Naive B cell (primary cell): Measurements from ENCODE around the gene SLC2A4RG. TPM values are rescaled to one million over a fixed set of nuclear protein-coding genes. Genes with fewer than 3 reads are reported as not detected.
A peak's percentile ranks its signal among the peaks of the same experiment; 100 is the strongest.
"Not testable (repeated sequence)": the region's sequence is repeated elsewhere in the genome, so short reads cannot be mapped to it uniquely, and the experiment has no call there.

Source experiments
- ATAC-seq, 2 donors: fragments of 150-1000 bp; cut with Tn5 transposase; 2 replicates each; pipeline ENCODE4 v1.10.0; 2021; ENCODE audit warnings: low read depth in 2 of 2, mild to moderate bottlenecking in 2 of 2, moderate library complexity in 2 of 2
- DNase-seq: peaks from one replicate; pipeline ENCODE4 v3.0.0; 2022
- H3K27ac Mint-ChIP-seq, 6 donors: one replicate each; pipeline ENCODE4 v1.8.0; 2020 to 2022; ENCODE audit warnings: mild to moderate bottlenecking in 6 of 6, mixed read lengths in 6 of 6, moderate library complexity in 5 of 6, inconsistent platforms in 2 of 6
- H3K27me3 Mint-ChIP-seq, 3 donors: one replicate each; pipeline ENCODE4 v1.8.0; 2021 to 2022; ENCODE audit warnings: mixed read lengths in 3 of 3, mild to moderate bottlenecking in 1 of 3
- H3K36me3 Mint-ChIP-seq, 2 donors: one replicate each; pipeline ENCODE4 v1.8.0; 2020 to 2022; ENCODE audit warnings: mixed read lengths in 2 of 2, inconsistent platforms in 1 of 2, mild to moderate bottlenecking in 1 of 2
- H3K4me1 Mint-ChIP-seq, 3 donors: one replicate each; pipeline ENCODE4 v1.8.0; 2020 to 2022; ENCODE audit warnings: mixed read lengths in 3 of 3, inconsistent platforms in 1 of 3, mild to moderate bottlenecking in 1 of 3, moderate library complexity in 1 of 3
- H3K4me3 Mint-ChIP-seq, 8 donors: one replicate each; pipeline ENCODE4 v1.8.0; 2020 to 2022; ENCODE audit warnings: mild to moderate bottlenecking in 8 of 8, mixed read lengths in 8 of 8, moderate library complexity in 8 of 8, inconsistent platforms in 2 of 8
- H3K9me3 Mint-ChIP-seq, 7 donors: one replicate each; pipeline ENCODE4 v1.8.0; 2020 to 2022; ENCODE audit warnings: mixed read lengths in 7 of 7, mild to moderate bottlenecking in 5 of 7, inconsistent platforms in 2 of 7, moderate library complexity in 1 of 7
- polyA plus RNA-seq, 6 donors: library from polyadenylated mRNA; unstranded; fragments of 300-500 nt; fragmentation: Illumina TruSeq; gene quantifications; one replicate each; pipeline ENCODE4 v1.2.3, GENCODE V29; 2021; ENCODE audit warnings: low read depth in 6 of 6

SLC2A4RG gene
- polyA plus RNA-seq, 6 donors from 2014 or later, result 0.36 to 1.4 (median 1.3) TPM; not detected in 1

- ATAC-seq (no peak), DNase-seq (no peak)
- Mint-ChIP-seq H3K4me1 (peaks cover 17 to 52% (median 51%) of the 10 kb centered on the region in 3 donors), H3K36me3 (peaks cover 16 to 28% of the 10 kb centered on the region in 2 donors), H3K27ac (peak overlapping the region in 1 of 6 donors; percentile 70), H3K27me3 (no peaks in the 10 kb centered on the region), H3K4me3 (peak overlapping the region in 1 of 8 donors; percentile 44), H3K9me3 (peaks cover 0 to 18% (median 7%) of the 10 kb centered on the region in 7 donors)
These were observed 27.4 kb upstream of the SLC2A4RG start for GRCh38 chr20:63712191-63712590.

- peaks cover 5 to 23% (median 12%) of the 10 kb centered on the region in 7 donors for H3K9me3 Mint-ChIP-seq
- H3K27me3 Mint-ChIP-seq, result no peaks in the 10 kb centered on the region
- H3K4me3 Mint-ChIP-seq, result peak overlapping the region in 1 of 8 donors; percentile 51
- DNase-seq, result no peak
- H3K36me3 Mint-ChIP-seq, result peaks cover 25 to 36% of the 10 kb centered on the region in 2 donors
- ATAC-seq, result no peak
- peaks cover 12 to 45% (median 41%) of the 10 kb centered on the region in 3 donors for H3K4me1 Mint-ChIP-seq
- H3K27ac Mint-ChIP-seq, result no peak overlapping the region
These were observed 24.7 kb upstream of the SLC2A4RG start for GRCh38 chr20:63714858-63715257.

GRCh38 chr20:63718996-63719395 lies 20.6 kb upstream of the SLC2A4RG start:
- peaks cover 5 to 24% (median 11%) of the 10 kb centered on the region in 7 donors for H3K9me3 Mint-ChIP-seq
- H3K4me1 Mint-ChIP-seq, result peaks cover 4 to 29% (median 22%) of the 10 kb centered on the region in 3 donors
- H3K27me3 Mint-ChIP-seq, result no peaks in the 10 kb centered on the region
- peaks cover 27 to 31% of the 10 kb centered on the region in 2 donors for H3K36me3 Mint-ChIP-seq
- no peak overlapping the region for H3K27ac Mint-ChIP-seq
- no peak for DNase-seq
- ATAC-seq, result no peak
- H3K4me3 Mint-ChIP-seq, result no peak overlapping the region

GRCh38 chr20:63722967-63723622 lies 16.5 kb upstream of the SLC2A4RG start:
- ATAC-seq, H3K27me3 Mint-ChIP-seq, H3K27ac Mint-ChIP-seq, H3K4me3 Mint-ChIP-seq, DNase-seq: not testable (repeated sequence)
- Mint-ChIP-seq H3K36me3 (peaks cover 19 to 26% of the 10 kb centered on the region in 2 donors), H3K9me3 (peaks cover 6 to 26% (median 13%) of the 10 kb centered on the region in 7 donors), H3K4me1 (peaks cover 7 to 22% (median 11%) of the 10 kb centered on the region in 3 donors)

- Mint-ChIP-seq H3K4me3 (peak overlapping the region in 1 of 8 donors; percentile 58), H3K9me3 (peaks cover 3 to 14% (median 4%) of the 10 kb centered on the region in 7 donors), H3K36me3 (peaks cover 4 to 13% of the 10 kb centered on the region in 2 donors), H3K4me1 (peaks cover 25 to 34% (median 29%) of the 10 kb centered on the region in 3 donors), H3K27ac (peak overlapping the region in 1 of 6 donors; percentile 49)
- not testable (repeated sequence) for ATAC-seq, DNase-seq, H3K27me3 Mint-ChIP-seq
These were observed 9.3 kb upstream of the SLC2A4RG start for GRCh38 chr20:63730189-63730733.

- peaks cover 0 to 7% of the 10 kb centered on the region in 2 donors for H3K36me3 Mint-ChIP-seq
- ATAC-seq (no peak), DNase-seq (no peak)
- no peak overlapping the region for H3K4me3 Mint-ChIP-seq
- H3K9me3 Mint-ChIP-seq, result peaks cover 0 to 5% (median 0%) of the 10 kb centered on the region in 7 donors
- no peaks in the 10 kb centered on the region for H3K27me3 Mint-ChIP-seq
- no peak overlapping the region for H3K27ac Mint-ChIP-seq
- peaks cover 33 to 40% (median 37%) of the 10 kb centered on the region in 3 donors for H3K4me1 Mint-ChIP-seq
These were observed 8.2 kb upstream of the SLC2A4RG start for GRCh38 chr20:63731410-63731809.

- Mint-ChIP-seq H3K27ac (no peak overlapping the region), H3K27me3 (no peaks in the 10 kb centered on the region), H3K4me1 (peaks cover 31 to 46% (median 40%) of the 10 kb centered on the region in 3 donors), H3K36me3 (peaks cover 0 to 7% of the 10 kb centered on the region in 2 donors), H3K9me3 (peaks cover 0 to 2% (median 0%) of the 10 kb centered on the region in 7 donors), H3K4me3 (no peak overlapping the region)
- ATAC-seq (no peak), DNase-seq (no peak)
These were observed 7.2 kb upstream of the SLC2A4RG start for GRCh38 chr20:63732118-63733095.

GRCh38 chr20:63733117-63733516 lies 6.5 kb upstream of the SLC2A4RG start:
- Mint-ChIP-seq H3K36me3 (peaks cover 0 to 7% of the 10 kb centered on the region in 2 donors), H3K27ac (no peak overlapping the region), H3K4me1 (peaks cover 31 to 46% (median 34%) of the 10 kb centered on the region in 3 donors), H3K4me3 (no peak overlapping the region), H3K27me3 (no peaks in the 10 kb centered on the region), H3K9me3 (no peaks in the 10 kb centered on the region)
- DNase-seq (no peak), ATAC-seq (no peak)

- Mint-ChIP-seq H3K4me1 (peaks cover 25 to 46% (median 29%) of the 10 kb centered on the region in 3 donors), H3K27me3 (no peaks in the 10 kb centered on the region), H3K27ac (peak overlapping the region in 2 of 6 donors; percentile 33 to 88), H3K9me3 (no peaks in the 10 kb centered on the region), H3K4me3 (peak overlapping the region in 4 of 8 donors; percentile 27 to 73 (median 52)), H3K36me3 (peaks cover 0 to 7% of the 10 kb centered on the region in 2 donors)
- ATAC-seq, result no peak
- no peak for DNase-seq
These were observed 5.9 kb upstream of the SLC2A4RG start for GRCh38 chr20:63733579-63734081.

GRCh38 chr20:63734111-63734945 lies 5.2 kb upstream of the SLC2A4RG start:
- Mint-ChIP-seq H3K4me3 (peak overlapping the region in 4 of 8 donors; percentile 27 to 73 (median 52)), H3K4me1 (peaks cover 22 to 41% (median 22%) of the 10 kb centered on the region in 3 donors), H3K27me3 (no peaks in the 10 kb centered on the region), H3K9me3 (no peaks in the 10 kb centered on the region), H3K27ac (peak overlapping the region in 2 of 6 donors; percentile 88), H3K36me3 (peaks cover 0 to 7% of the 10 kb centered on the region in 2 donors)
- DNase-seq (no peak), ATAC-seq (no peak)

- ATAC-seq (no peak), DNase-seq (no peak)
- Mint-ChIP-seq H3K36me3 (peaks cover 0 to 7% of the 10 kb centered on the region in 2 donors), H3K27ac (peak overlapping the region in 2 of 6 donors; percentile 47 to 79), H3K4me3 (peak overlapping the region in 6 of 8 donors; percentile 35 to 86 (median 70)), H3K9me3 (no peaks in the 10 kb centered on the region), H3K4me1 (peaks cover 18 to 38% (median 19%) of the 10 kb centered on the region in 3 donors), H3K27me3 (no peaks in the 10 kb centered on the region)
These were observed 4.4 kb upstream of the SLC2A4RG start for GRCh38 chr20:63734946-63735858.
